ENCODE data around the gene SYT6.

DNA sequence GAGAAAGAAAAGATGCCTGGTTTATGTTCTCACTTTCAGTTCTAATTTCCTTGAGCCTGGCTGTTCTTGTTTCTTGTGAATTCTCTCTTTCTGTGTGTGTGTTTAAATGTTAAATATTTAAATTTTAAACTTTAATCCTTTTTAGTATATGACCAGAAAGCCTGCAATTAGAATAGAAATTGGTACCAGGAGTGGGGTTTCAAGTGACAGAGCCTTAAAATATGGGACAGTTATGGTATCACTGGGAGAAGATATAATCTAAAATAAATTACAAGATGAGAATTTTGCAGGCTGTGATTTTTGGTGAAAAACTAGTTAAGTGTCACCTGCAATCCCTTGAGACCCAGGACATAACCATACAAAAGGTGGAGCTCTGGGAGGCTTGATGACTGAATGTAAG is 81.4 kb downstream of the SYT6 start:
- TF ChIP-seq, protein P1, sequence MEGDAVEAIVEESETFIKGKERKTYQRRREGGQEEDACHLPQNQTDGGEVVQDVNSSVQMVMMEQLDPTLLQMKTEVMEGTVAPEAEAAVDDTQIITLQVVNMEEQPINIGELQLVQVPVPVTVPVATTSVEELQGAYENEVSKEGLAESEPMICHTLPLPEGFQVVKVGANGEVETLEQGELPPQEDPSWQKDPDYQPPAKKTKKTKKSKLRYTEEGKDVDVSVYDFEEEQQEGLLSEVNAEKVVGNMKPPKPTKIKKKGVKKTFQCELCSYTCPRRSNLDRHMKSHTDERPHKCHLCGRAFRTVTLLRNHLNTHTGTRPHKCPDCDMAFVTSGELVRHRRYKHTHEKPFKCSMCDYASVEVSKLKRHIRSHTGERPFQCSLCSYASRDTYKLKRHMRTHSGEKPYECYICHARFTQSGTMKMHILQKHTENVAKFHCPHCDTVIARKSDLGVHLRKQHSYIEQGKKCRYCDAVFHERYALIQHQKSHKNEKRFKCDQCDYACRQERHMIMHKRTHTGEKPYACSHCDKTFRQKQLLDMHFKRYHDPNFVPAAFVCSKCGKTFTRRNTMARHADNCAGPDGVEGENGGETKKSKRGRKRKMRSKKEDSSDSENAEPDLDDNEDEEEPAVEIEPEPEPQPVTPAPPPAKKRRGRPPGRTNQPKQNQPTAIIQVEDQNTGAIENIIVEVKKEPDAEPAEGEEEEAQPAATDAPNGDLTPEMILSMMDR (conservative IDR thresholded peaks at IDR 0.05; ENCODE audit: low read length): no peak
- no peak for TF ChIP-seq EZH2phosphoT487 (IDR thresholded peaks at IDR 0.05; ENCODE audit: borderline replicate concordance, low read depth, low read length)

Data from OCI-LY7 (cell line).